RWPE1 (cell line): Measurements from ENCODE around the gene PDCD1.

Experiments used
- CTCF ChIA-PET: fragments of 350-600 bp; sonication (Branson Sonifier 250); formaldehyde crosslinking; extraction: SDS; loops from one replicate; lab custom pipeline; 2021; lab: Yijun Ruan, JAX
- POLR2A ChIA-PET: fragments of 400-600 bp; formaldehyde crosslinking; extraction: SDS; loops from one replicate; lab custom pipeline; 2020; ENCODE audit warnings: antibody characterized with exemption; ENCODE audit not compliant: low non-redundant PET; lab: Yijun Ruan, JAX
- DNase-seq: peaks from one replicate; pipeline ENCODE4 v3.0.0; 2012; ENCODE audit warnings: low spot score
- H3K27ac ChIP-seq: fragments of 450-650 bp; 2 replicates; pipeline ENCODE4 v1.5.1; 2017
- TF ChIP-seq, protein P1 (sequence below): fragments of 450-650 bp; conservative IDR thresholded peaks from 2 replicates; pipeline ENCODE4 v1.5.1; 2017; ENCODE audit warnings: low read depth, mild to moderate bottlenecking

The PDCD1 gene

GRCh38 chr2:241855888-241856422 lies 2.7 kb downstream of the PDCD1 start:
- ChIA-PET POLR2A (interaction anchor here (0.5 kb wide), 1 partner anchor 17 kb away, joined by 6 read pairs; no protein-coding TSS in a partner anchor), CTCF (interaction anchor here (0.6 kb wide), 1 partner anchor 53 kb away, joined by 3 read pairs; no protein-coding TSS in a partner anchor)
- TF ChIP-seq, protein P1, sequence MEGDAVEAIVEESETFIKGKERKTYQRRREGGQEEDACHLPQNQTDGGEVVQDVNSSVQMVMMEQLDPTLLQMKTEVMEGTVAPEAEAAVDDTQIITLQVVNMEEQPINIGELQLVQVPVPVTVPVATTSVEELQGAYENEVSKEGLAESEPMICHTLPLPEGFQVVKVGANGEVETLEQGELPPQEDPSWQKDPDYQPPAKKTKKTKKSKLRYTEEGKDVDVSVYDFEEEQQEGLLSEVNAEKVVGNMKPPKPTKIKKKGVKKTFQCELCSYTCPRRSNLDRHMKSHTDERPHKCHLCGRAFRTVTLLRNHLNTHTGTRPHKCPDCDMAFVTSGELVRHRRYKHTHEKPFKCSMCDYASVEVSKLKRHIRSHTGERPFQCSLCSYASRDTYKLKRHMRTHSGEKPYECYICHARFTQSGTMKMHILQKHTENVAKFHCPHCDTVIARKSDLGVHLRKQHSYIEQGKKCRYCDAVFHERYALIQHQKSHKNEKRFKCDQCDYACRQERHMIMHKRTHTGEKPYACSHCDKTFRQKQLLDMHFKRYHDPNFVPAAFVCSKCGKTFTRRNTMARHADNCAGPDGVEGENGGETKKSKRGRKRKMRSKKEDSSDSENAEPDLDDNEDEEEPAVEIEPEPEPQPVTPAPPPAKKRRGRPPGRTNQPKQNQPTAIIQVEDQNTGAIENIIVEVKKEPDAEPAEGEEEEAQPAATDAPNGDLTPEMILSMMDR: no peak
- no peak overlapping the region for H3K27ac ChIP-seq
- no peak for DNase-seq

- H3K27ac ChIP-seq: no peak overlapping the region
- no peak for DNase-seq
- CTCF ChIA-PET: no interaction called here
- TF ChIP-seq, protein P1: no peak
- POLR2A ChIA-PET: interaction anchor here (0.5 kb wide), 1 partner anchor 16 kb away, joined by 6 read pairs; no protein-coding TSS in a partner anchor
Observed at GRCh38 chr2:241855245-241855887, 3.3 kb downstream of the PDCD1 start.

- ChIA-PET POLR2A (no interaction called here), CTCF (no interaction called here)
- DNase-seq: no peak
- TF ChIP-seq, protein P1: no peak
- no peak overlapping the region for H3K27ac ChIP-seq
Observed at GRCh38 chr2:241854342-241855244, 4.1 kb downstream of the PDCD1 start.

- TF ChIP-seq, protein P1: no peak
- no peak overlapping the region for H3K27ac ChIP-seq
- CTCF ChIA-PET: no interaction called here
- DNase-seq: no peak
- POLR2A ChIA-PET: no interaction called here
Observed at GRCh38 chr2:241853651-241854341, 4.9 kb downstream of the PDCD1 start.

DNA sequence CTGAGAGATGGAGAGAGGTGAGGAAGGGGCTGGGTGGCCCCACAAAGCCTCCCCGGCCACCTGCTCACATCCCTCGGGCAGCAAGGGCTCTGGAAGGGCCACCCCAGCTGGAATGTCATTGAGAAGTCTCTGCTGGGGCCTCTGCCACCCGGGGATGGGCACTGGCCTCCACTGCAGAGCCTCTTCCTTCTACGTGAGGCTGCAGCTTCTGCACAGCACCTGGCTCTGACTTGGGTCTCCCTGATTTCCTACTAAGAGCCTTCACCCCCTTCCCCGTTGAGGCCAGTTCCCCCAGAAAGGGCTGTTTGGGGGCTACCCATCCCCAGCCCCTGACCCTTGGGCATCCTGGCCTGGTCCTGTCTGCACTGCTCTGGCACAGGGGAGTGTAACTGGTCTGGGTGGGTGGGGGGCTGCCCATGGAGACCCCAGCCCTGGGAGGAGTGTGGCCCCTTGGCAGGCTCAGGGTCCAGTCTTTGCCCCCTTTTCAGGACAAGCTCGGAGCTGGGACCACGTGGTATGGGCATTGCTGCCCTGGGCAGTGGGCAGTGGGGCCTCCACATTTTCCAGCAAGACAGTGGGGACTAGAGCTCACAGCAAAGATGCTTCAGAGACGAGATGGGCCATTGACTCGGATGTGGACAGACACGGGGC lies 5.6 kb downstream of the PDCD1 start:
- H3K27ac ChIP-seq: no peak overlapping the region
- POLR2A ChIA-PET: no interaction called here
- CTCF ChIA-PET: interaction anchor here (0.6 kb wide), 1 partner anchor 15 kb away, joined by 3 read pairs; no protein-coding TSS in a partner anchor
- TF ChIP-seq, protein P1: no peak
- no peak for DNase-seq
